Ovary (tissue), 3 donors: Measurements from ENCODE around the gene NLGN1.

Experiments
- POLR2A ChIP-seq: fragments of 450-650 bp; IDR thresholded peaks from one replicate; pipeline ENCODE4 v1.6.1; 2017; ENCODE audit warnings: antibody characterized with exemption, mild to moderate bottlenecking, moderate library complexity
- TF ChIP-seq, protein P1 (sequence below), 3 donors: fragments of 450-650 bp in 2 of 3; fragments of 200-600 bp in 1 of 3; IDR thresholded peaks; one replicate each; pipeline versions ENCODE4 v1.5.1 to v1.8.0; 2016 to 2022; ENCODE audit warnings: antibody characterized with exemption in 3 of 3, mild to moderate bottlenecking in 1 of 3
- donor health status: DM: no; HTN: no; CAD: no.

- TF ChIP-seq, protein P1, sequence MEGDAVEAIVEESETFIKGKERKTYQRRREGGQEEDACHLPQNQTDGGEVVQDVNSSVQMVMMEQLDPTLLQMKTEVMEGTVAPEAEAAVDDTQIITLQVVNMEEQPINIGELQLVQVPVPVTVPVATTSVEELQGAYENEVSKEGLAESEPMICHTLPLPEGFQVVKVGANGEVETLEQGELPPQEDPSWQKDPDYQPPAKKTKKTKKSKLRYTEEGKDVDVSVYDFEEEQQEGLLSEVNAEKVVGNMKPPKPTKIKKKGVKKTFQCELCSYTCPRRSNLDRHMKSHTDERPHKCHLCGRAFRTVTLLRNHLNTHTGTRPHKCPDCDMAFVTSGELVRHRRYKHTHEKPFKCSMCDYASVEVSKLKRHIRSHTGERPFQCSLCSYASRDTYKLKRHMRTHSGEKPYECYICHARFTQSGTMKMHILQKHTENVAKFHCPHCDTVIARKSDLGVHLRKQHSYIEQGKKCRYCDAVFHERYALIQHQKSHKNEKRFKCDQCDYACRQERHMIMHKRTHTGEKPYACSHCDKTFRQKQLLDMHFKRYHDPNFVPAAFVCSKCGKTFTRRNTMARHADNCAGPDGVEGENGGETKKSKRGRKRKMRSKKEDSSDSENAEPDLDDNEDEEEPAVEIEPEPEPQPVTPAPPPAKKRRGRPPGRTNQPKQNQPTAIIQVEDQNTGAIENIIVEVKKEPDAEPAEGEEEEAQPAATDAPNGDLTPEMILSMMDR (IDR thresholded peaks at IDR 0.05), result no peak
- no peak for TF ChIP-seq POLR2A
Observed at GRCh38 chr3:174049472-174049871, 651.9 kb downstream of the NLGN1 start.
